Keratinocyte (primary cell): ENCODE measurements around the gene NAB1. TPM values are rescaled to one million over a fixed set of nuclear protein-coding genes. Genes with fewer than 3 reads are reported as not detected.

Source experiments
- DNase-seq: peaks from one replicate; pipeline ENCODE4 v3.0.0-alpha.2; 2011; ENCODE audit warnings: low read depth, missing footprints, low spot score
- FAIRE-seq: peaks from 2 replicates; lab custom pipeline; 2011; peaks lifted over from hg19 to GRCh38; lab: Jason Lieb, UNC
- H2AFZ ChIP-seq: 2 replicates; pipeline ENCODE4 v1.6.0; 2012; ENCODE audit warnings: low read length, control low read depth, inconsistent platforms; ENCODE audit not compliant: control insufficient read depth
- H3K27ac ChIP-seq: 2 replicates; pipeline ENCODE4 v1.5.1; 2011; ENCODE audit warnings: low read length; ENCODE audit not compliant: control insufficient read depth, insufficient read depth
- H3K27me3 ChIP-seq: 3 replicates; pipeline ENCODE4 v1.6.0; 2011; ENCODE audit warnings: low read length; ENCODE audit not compliant: control insufficient read depth, insufficient read depth; ENCODE audit errors: extremely low read depth
- H3K36me3 ChIP-seq, 2 experiments: 2 replicates in 1 of 2; 3 replicates in 1 of 2; pipeline ENCODE4 v1.5.1; 2011; ENCODE audit warnings: low read length in 2 of 2, mild to moderate bottlenecking in 1 of 2; ENCODE audit not compliant: control insufficient read depth in 2 of 2, insufficient read depth in 2 of 2; ENCODE audit errors: extremely low read depth in 1 of 2
- H3K4me1 ChIP-seq: 3 replicates; pipeline ENCODE4 v1.5.1; 2011; ENCODE audit warnings: low read length; ENCODE audit not compliant: control insufficient read depth, insufficient read depth; ENCODE audit errors: extremely low read depth
- H3K4me2 ChIP-seq: 3 replicates; pipeline ENCODE4 v1.6.0; 2011; ENCODE audit warnings: low read depth, low read length; ENCODE audit not compliant: control insufficient read depth, insufficient read depth; ENCODE audit errors: extremely low read depth
- H3K4me3 ChIP-seq, 3 experiments: fragments of 200-600 bp in 1 of 3; sonication (generic) in 1 of 3; 2 replicates in 2 of 3; 3 replicates in 1 of 3; pipeline ENCODE4 v1.5.1; 2011 to 2016; ENCODE audit warnings: low read length in 3 of 3, mild to moderate bottlenecking in 3 of 3, control low read depth in 2 of 3, inconsistent platforms in 1 of 3, low read depth in 1 of 3, mixed read lengths in 1 of 3, mixed run types in 1 of 3, moderate library complexity in 1 of 3; ENCODE audit not compliant: control insufficient read depth in 2 of 3, insufficient read depth in 2 of 3; ENCODE audit errors: extremely low read depth in 1 of 3
- H3K79me2 ChIP-seq: 2 replicates; pipeline ENCODE4 v1.6.0; 2012; ENCODE audit warnings: low read length; ENCODE audit not compliant: control insufficient read depth, insufficient read depth
- H3K9ac ChIP-seq: 3 replicates; pipeline ENCODE4 v1.6.0; 2011; ENCODE audit warnings: low read length; ENCODE audit not compliant: control insufficient read depth, insufficient read depth; ENCODE audit errors: extremely low read depth
- H3K9me1 ChIP-seq: 3 replicates; pipeline ENCODE4 v1.6.0; 2011; ENCODE audit warnings: low read length; ENCODE audit not compliant: control insufficient read depth, insufficient read depth; ENCODE audit errors: extremely low read depth
- H3K9me3 ChIP-seq: 2 replicates; pipeline ENCODE4 v1.5.1; 2012; ENCODE audit warnings: low read depth, low read length; ENCODE audit not compliant: control insufficient read depth
- H4K20me1 ChIP-seq: 3 replicates; pipeline ENCODE4 v1.6.0; 2011; ENCODE audit warnings: low read length; ENCODE audit not compliant: control insufficient read depth, insufficient read depth; ENCODE audit errors: extremely low read depth
- CTCF ChIP-seq, 3 experiments: IDR thresholded peaks in 1 of 3; conservative IDR thresholded peaks in 1 of 3; optimal IDR thresholded peaks in 1 of 3; 2 replicates in 2 of 3; 3 replicates in 1 of 3; pipeline versions ENCODE3 to v1.5.1; 2011; ENCODE audit warnings: low read length in 3 of 3, mild to moderate bottlenecking in 3 of 3, moderate library complexity in 2 of 3, control low read depth in 1 of 3, inconsistent platforms in 1 of 3; ENCODE audit not compliant: insufficient read depth in 2 of 3; ENCODE audit errors: extremely low read depth in 1 of 3
- EZH2 ChIP-seq: IDR thresholded peaks from one replicate; pipeline ENCODE4 v1.6.1; 2012; ENCODE audit warnings: inconsistent platforms, mild to moderate bottlenecking, low read length, moderate library complexity
- dilution Hi-C: fragments of 300-500 bp; cut with MboI; formaldehyde crosslinking; loops from one replicate; pipeline ENCODE4 v1.7.0; 2020; ENCODE audit warnings: low sequenced_read_pairs; ENCODE audit not compliant: extremely low pct_ligation_motif_present
- polyA plus RNA-seq, 5 experiments: library from polyadenylated mRNA; depleted of rRNA in 3 of 5; stranded (reverse) in 3 of 5; stranded (forward) in 1 of 5; unstranded in 1 of 5; fragments of >200 nt; gene quantifications; 1 replicate in 1 of 5; 2 replicates in 3 of 5; 3 replicates in 1 of 5; pipeline versions ENCODE4 v1.2.1 to v1.2.3, GENCODE V29; 2011 to 2012; ENCODE audit warnings: missing spikeins in 2 of 5, low read depth in 1 of 5, low replicate concordance in 1 of 5

NAB1 gene
- polyA plus RNA-seq, 1 donor (not counting 4 experiments of a cell fraction or from before 2014, with no cell fraction given) = 24.3 TPM

- TF ChIP-seq CTCF (optimal IDR thresholded peaks at IDR 0.05 in 1 of 3, IDR thresholded peaks at IDR 0.05 in 1 of 3, conservative IDR thresholded peaks at IDR 0.05 in 1 of 3; ENCODE audit: extremely low read depth in 1 of 3, insufficient read depth in 2 of 3, low read length in 3 of 3) (peak in 1 of 3 experiments; percentile 30), EZH2 (no peak)
- H3K79me2 ChIP-seq = no peaks in the 10 kb centered on the region
- no peak overlapping the region for H3K4me2 ChIP-seq
- dilution Hi-C loops = no loop called here
- no peak overlapping the region for H3K9ac ChIP-seq
- no peaks in the 10 kb centered on the region for H3K36me3 ChIP-seq
- H3K4me1 ChIP-seq = no peaks in the 10 kb centered on the region
- no peaks in the 10 kb centered on the region for H3K9me3 ChIP-seq
- no peak overlapping the region for H3K4me3 ChIP-seq
- H2AFZ ChIP-seq = no peak overlapping the region
- H4K20me1 ChIP-seq = no peaks in the 10 kb centered on the region
- H3K27me3 ChIP-seq = no peaks in the 10 kb centered on the region
- DNase-seq (no peak), FAIRE-seq (peak; percentile 41)
- no peak overlapping the region for H3K27ac ChIP-seq
- no peaks in the 10 kb centered on the region for H3K9me1 ChIP-seq
Measured at GRCh38 chr2:190698895-190699294, 50.0 kb downstream of the NAB1 start.

- no peak overlapping the region for H3K4me2 ChIP-seq
- no peak overlapping the region for H2AFZ ChIP-seq
- H4K20me1 ChIP-seq = no peaks in the 10 kb centered on the region
- no peak overlapping the region for H3K27ac ChIP-seq
- H3K9me1 ChIP-seq = no peaks in the 10 kb centered on the region
- H3K4me3 ChIP-seq = no peak overlapping the region
- H3K79me2 ChIP-seq = no peaks in the 10 kb centered on the region
- no peak overlapping the region for H3K9ac ChIP-seq
- DNase-seq = no peak
- H3K27me3 ChIP-seq = no peaks in the 10 kb centered on the region
- FAIRE-seq = no peak
- dilution Hi-C loops = no loop called here
- no peaks in the 10 kb centered on the region for H3K9me3 ChIP-seq
- H3K4me1 ChIP-seq = no peaks in the 10 kb centered on the region
- TF ChIP-seq CTCF (optimal IDR thresholded peaks at IDR 0.05 in 1 of 3, IDR thresholded peaks at IDR 0.05 in 1 of 3, conservative IDR thresholded peaks at IDR 0.05 in 1 of 3; ENCODE audit: extremely low read depth in 1 of 3, insufficient read depth in 2 of 3, low read length in 3 of 3) = no peak
- no peak for TF ChIP-seq EZH2
- no peaks in the 10 kb centered on the region for H3K36me3 ChIP-seq
Measured at GRCh38 chr2:190701586-190701985, 52.7 kb downstream of the NAB1 start.
